Endodermal cell (in vitro differentiated cells): ENCODE results near the gene NEK4. TPM values are rescaled to one million over a fixed set of nuclear protein-coding genes. Genes with fewer than 3 reads are reported as not detected.

Experiments used
- DNase-seq: peaks from one replicate; pipeline ENCODE4 v3.0.0-alpha.2; 2017
- H3K27ac ChIP-seq: 2 replicates; pipeline ENCODE4 v1.5.1; 2013; ENCODE audit warnings: mild to moderate bottlenecking, low read depth, low read length, moderate library complexity
- H3K27me3 ChIP-seq: 2 replicates; pipeline ENCODE4 v1.6.1; 2013; ENCODE audit warnings: mild to moderate bottlenecking, low read length, moderate library complexity; ENCODE audit not compliant: insufficient read depth, control insufficient read depth, poor library complexity, severe bottlenecking
- H3K36me3 ChIP-seq: 2 replicates; pipeline ENCODE4 v1.7.0; 2013; ENCODE audit warnings: mild to moderate bottlenecking, low read length, moderate library complexity; ENCODE audit not compliant: control insufficient read depth, insufficient read depth
- H3K4me1 ChIP-seq: one replicate; pipeline ENCODE4 v1.7.0; 2013; ENCODE audit warnings: low read length; ENCODE audit not compliant: control insufficient read depth, insufficient read depth
- H3K4me3 ChIP-seq: 2 replicates; pipeline ENCODE4 v1.5.1; 2013; ENCODE audit warnings: mild to moderate bottlenecking, low read length, moderate library complexity
- H3K9ac ChIP-seq: 2 replicates; pipeline ENCODE4 v1.6.1; 2013; ENCODE audit warnings: mild to moderate bottlenecking, low read length, moderate library complexity; ENCODE audit not compliant: poor library complexity, severe bottlenecking; ENCODE audit errors: extremely low read depth
- H3K9me3 ChIP-seq: 2 replicates; pipeline ENCODE4 v1.6.1; 2013; ENCODE audit warnings: mild to moderate bottlenecking, low read length, moderate library complexity; ENCODE audit not compliant: control insufficient read depth
- H3K27ac Mint-ChIP-seq: 2 replicates; pipeline ENCODE4 v1.8.0; 2020; ENCODE audit warnings: mixed read lengths
- H3K27me3 Mint-ChIP-seq: 2 replicates; pipeline ENCODE4 v1.8.0; 2021; ENCODE audit warnings: mild to moderate bottlenecking, mixed read lengths; ENCODE audit not compliant: insufficient read depth
- H3K36me3 Mint-ChIP-seq: 2 replicates; pipeline ENCODE4 v1.8.0; 2020; ENCODE audit warnings: low read depth, mixed read lengths
- H3K4me1 Mint-ChIP-seq: 2 replicates; pipeline ENCODE4 v1.8.0; 2020; ENCODE audit warnings: mixed read lengths
- H3K4me3 Mint-ChIP-seq: 2 replicates; pipeline ENCODE4 v1.8.0; 2020; ENCODE audit warnings: mild to moderate bottlenecking, moderate library complexity, mixed read lengths
- H3K9me3 Mint-ChIP-seq: 2 replicates; pipeline ENCODE4 v1.8.0; 2020; ENCODE audit warnings: mild to moderate bottlenecking, mixed read lengths
- CTCF ChIP-seq: fragments of 200-600 bp; sonication (generic); conservative IDR thresholded peaks from 2 replicates; pipeline ENCODE4 v1.5.0; 2021; ENCODE audit warnings: antibody characterized with exemption, mild to moderate bottlenecking
- WGBS, 2 experiments: methylation state at CpG; one replicate each; pipeline versions ENCODE4 v1.1.5 to v1.1.7; 2013; ENCODE audit warnings: missing lambda C conversion rate in 2 of 2, mixed read lengths in 1 of 2; ENCODE audit not compliant: insufficient coverage in 1 of 2, insufficient read length in 1 of 2; 5-methylcytosine and 5-hydroxymethylcytosine counted together
- total RNA-seq, 2 donors: library from RNA; stranded (reverse); fragmentation: NEBNext Ultra II Directional in 1 of 2; extraction: Animal tissue kit (Norgen Biotek cat#: 25700) in 1 of 2; gene quantifications; 2 replicates in 1 of 2; 3 replicates in 1 of 2; pipeline ENCODE4 v1.2.1, GENCODE V29; 2021

Gene NEK4
- total RNA-seq, 2 donors from 2014 or later: 44.2 to 49.5 TPM

DNA sequence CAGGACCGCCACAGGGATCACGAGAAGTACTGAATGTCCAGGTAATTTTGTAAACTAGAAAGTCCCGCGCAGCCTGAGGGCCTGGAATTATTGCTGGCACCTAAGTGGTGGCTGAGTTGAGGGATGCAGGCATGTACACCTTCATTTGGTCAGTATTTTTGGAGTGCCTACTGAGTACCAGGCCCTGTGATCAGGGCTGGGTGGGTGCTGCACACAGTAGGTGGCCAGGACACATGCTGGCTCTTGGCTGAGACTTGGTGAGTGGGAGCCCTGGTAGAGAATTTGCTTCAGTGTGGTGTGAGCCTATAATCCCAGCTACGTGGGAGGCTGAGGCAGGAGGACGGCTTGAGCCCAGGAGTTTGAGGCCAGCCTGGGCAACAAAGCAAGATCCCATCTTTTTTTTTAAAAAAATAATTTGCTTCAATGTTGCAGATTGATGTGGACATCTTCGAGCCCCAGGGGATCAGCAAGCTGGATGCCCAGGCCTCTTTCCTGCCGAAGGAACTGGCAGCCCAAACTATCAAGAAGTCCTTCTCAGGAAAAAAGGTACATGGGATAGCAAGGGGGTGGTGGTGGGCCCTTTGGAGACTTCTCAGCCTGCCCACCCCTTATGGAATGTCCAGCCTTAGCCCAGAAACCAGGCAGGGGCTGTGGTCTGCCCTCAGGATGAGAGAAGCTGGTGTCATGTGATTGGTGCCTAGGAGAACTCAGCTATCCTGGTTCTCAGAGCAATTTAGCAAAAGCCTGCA is 9.3 kb upstream of the NEK4 start:
- no peaks in the 10 kb centered on the region for H3K36me3 Mint-ChIP-seq
- TF ChIP-seq CTCF: no peak
- WGBS, 2 experiments: 89 to 92% methylated on average over 6 to 8 of the region's 8 CpGs
- Histone ChIP-seq H3K4me3 (no peak overlapping the region), H3K9ac (no peak overlapping the region), H3K27ac (no peak overlapping the region), H3K36me3 (no peaks in the 10 kb centered on the region), H3K9me3 (no peaks in the 10 kb centered on the region), H3K4me1 (no peaks in the 10 kb centered on the region), H3K27me3 (peaks cover 7% of the 10 kb centered on the region)
- no peak overlapping the region for H3K4me3 Mint-ChIP-seq
- no peak for DNase-seq
- no peaks in the 10 kb centered on the region for H3K9me3 Mint-ChIP-seq
- no peak overlapping the region for H3K27ac Mint-ChIP-seq
- H3K4me1 Mint-ChIP-seq: no peaks in the 10 kb centered on the region
- peaks cover 12% of the 10 kb centered on the region for H3K27me3 Mint-ChIP-seq

GRCh38 chr3:52779011-52779836 is 8.5 kb upstream of the NEK4 start:
- WGBS, 2 experiments: 93% methylated on average over 8 to 11 of the region's 11 CpGs
- Histone ChIP-seq H3K36me3 (no peaks in the 10 kb centered on the region), H3K4me1 (no peaks in the 10 kb centered on the region), H3K27me3 (peaks cover 7% of the 10 kb centered on the region), H3K4me3 (no peak overlapping the region), H3K9ac (no peak overlapping the region), H3K27ac (no peak overlapping the region), H3K9me3 (no peaks in the 10 kb centered on the region)
- no peak overlapping the region for H3K27ac Mint-ChIP-seq
- no peaks in the 10 kb centered on the region for H3K9me3 Mint-ChIP-seq
- H3K27me3 Mint-ChIP-seq: peaks cover 16% of the 10 kb centered on the region
- H3K4me1 Mint-ChIP-seq: no peaks in the 10 kb centered on the region
- no peak overlapping the region for H3K4me3 Mint-ChIP-seq
- no peak for DNase-seq
- no peak for TF ChIP-seq CTCF
- no peaks in the 10 kb centered on the region for H3K36me3 Mint-ChIP-seq

DNA sequence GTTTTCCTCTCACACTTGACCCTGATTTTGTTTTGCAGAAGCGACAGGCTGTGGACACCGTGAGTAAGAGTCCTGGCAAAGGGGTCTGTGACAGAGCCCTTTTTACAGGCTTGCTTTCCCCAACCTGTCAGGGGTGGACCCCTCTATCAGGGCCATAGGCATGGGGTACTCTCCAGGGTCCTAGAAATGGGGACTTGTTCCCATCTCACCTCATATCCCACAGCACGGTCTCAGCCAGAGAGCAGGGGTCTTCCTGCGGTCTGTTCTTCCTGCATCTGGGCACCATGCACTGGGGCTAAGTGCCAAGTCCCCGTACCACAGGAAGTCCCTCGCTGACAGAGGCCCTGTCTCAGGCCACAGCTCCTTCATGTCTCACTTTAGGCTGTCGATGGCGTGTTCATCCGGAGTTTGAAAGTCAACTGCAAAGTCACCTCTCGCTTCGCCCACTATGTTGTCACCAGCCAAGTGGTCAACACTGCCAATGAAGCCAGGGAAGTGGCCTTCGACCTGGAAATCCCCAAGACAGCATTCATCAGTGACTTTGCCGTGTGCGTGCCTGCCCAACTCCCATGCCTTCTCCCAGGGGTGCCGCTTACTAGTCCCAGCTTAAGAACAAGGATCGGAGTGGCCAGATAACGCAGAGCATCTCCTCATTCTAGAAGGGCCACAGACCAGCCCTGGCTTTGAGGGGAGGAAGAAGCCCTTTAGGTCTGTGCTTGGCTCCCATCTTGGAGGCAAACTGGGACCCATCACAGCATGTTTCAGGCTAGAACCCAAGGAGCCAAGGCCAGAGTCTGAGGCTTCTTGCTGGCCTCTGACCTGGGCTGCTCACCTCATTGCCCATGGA is 7.4 kb upstream of the NEK4 start:
- no peak overlapping the region for H3K27ac Mint-ChIP-seq
- H3K27ac ChIP-seq: no peak overlapping the region
- no peaks in the 10 kb centered on the region for H3K4me1 ChIP-seq
- no peaks in the 10 kb centered on the region for H3K36me3 Mint-ChIP-seq
- DNase-seq: peak; percentile 35
- H3K4me3 ChIP-seq: no peak overlapping the region
- H3K9ac ChIP-seq: no peak overlapping the region
- no peaks in the 10 kb centered on the region for H3K9me3 Mint-ChIP-seq
- no peaks in the 10 kb centered on the region for H3K4me1 Mint-ChIP-seq
- TF ChIP-seq CTCF: no peak
- H3K36me3 ChIP-seq: no peaks in the 10 kb centered on the region
- WGBS, 2 experiments: 89 to 91% methylated on average over 14 to 17 of the region's 17 CpGs
- no peak overlapping the region for H3K4me3 Mint-ChIP-seq
- H3K27me3 Mint-ChIP-seq: peaks cover 17% of the 10 kb centered on the region
- no peaks in the 10 kb centered on the region for H3K9me3 ChIP-seq
- H3K27me3 ChIP-seq: peaks cover 7% of the 10 kb centered on the region
